HepG2 (cell line): ENCODE measurements around the gene SERINC2. TPM values are rescaled to one million over a fixed set of nuclear protein-coding genes. Genes with fewer than 3 reads are reported as not detected.

Experiments used
- ATAC-seq: fragments of 200-7000 bp; cut with Tn5 transposase; 3 replicates; pipeline ENCODE4 v1.9.1; 2020; ENCODE audit warnings: mild to moderate bottlenecking, moderate library complexity
- BruUV-seq: library from RNA; stranded (reverse); fragments of 400-500 nt; replicated peaks from 2 replicates; lab custom pipeline; 2021; lab: Mats Ljungman, UMichigan
- CTCF ChIA-PET: fragments of 300-600 bp; formaldehyde crosslinking; extraction: SDS; loops from one replicate; lab custom pipeline; 2021; ENCODE audit warnings: low total read pairs, inconsistent platforms, low intra/inter-chr PET ratio; lab: Yijun Ruan, JAX
- POLR2A ChIA-PET: fragments of 350-600 bp; sonication (Branson Sonifier 250); formaldehyde crosslinking; loops from one replicate; lab custom pipeline; 2020; ENCODE audit warnings: antibody characterized with exemption, inconsistent platforms; lab: Yijun Ruan, JAX
- DNase-seq: peaks from one replicate; pipeline ENCODE4 v3.0.0-alpha.2; 2015; ENCODE audit warnings: low spot score
- FAIRE-seq: peaks from 3 replicates; lab custom pipeline; 2011; peaks lifted over from hg19 to GRCh38; lab: Jason Lieb, UNC
- H2AFZ ChIP-seq: one replicate; pipeline ENCODE4 v1.6.1; 2011; ENCODE audit warnings: low read length, inconsistent platforms
- H3K27ac ChIP-seq: fragments of 300-600 bp; 3 replicates; pipeline ENCODE4 v1.8.0; 2011; ENCODE audit warnings: mixed run types, mild to moderate bottlenecking, mixed read lengths, low read length, inconsistent platforms; ENCODE audit not compliant: insufficient read depth; ENCODE audit errors: extremely low read length
- H3K27me3 ChIP-seq, 2 experiments: fragments of 200-600 bp in 1 of 2; 2 replicates in 1 of 2; 3 replicates in 1 of 2; pipeline versions ENCODE4 v1.6.0 to v1.8.0; 2011; ENCODE audit warnings: low read length in 2 of 2, mild to moderate bottlenecking in 2 of 2, moderate library complexity in 2 of 2, inconsistent platforms in 1 of 2; ENCODE audit not compliant: insufficient read depth in 2 of 2, control insufficient read depth in 1 of 2
- H3K36me3 ChIP-seq, 2 experiments: fragments of 200-600 bp in 1 of 2; replicated peaks in 1 of 2; 2 replicates in 1 of 2; 3 replicates in 1 of 2; pipeline versions ENCODE4 v1.5.1 to v1.8.0; 2011; ENCODE audit warnings: low read length in 2 of 2, inconsistent platforms in 1 of 2; ENCODE audit not compliant: insufficient read depth in 2 of 2, control insufficient read depth in 1 of 2
- H3K4me1 ChIP-seq: 2 replicates; pipeline ENCODE4 v1.5.1; 2012; ENCODE audit warnings: low read length, inconsistent platforms; ENCODE audit not compliant: insufficient read depth
- H3K4me2 ChIP-seq: 2 replicates; pipeline ENCODE4 v1.6.0; 2011; ENCODE audit warnings: low read depth, low read length, inconsistent platforms
- H3K4me3 ChIP-seq, 3 experiments: fragments of 200-600 bp in 1 of 3; sonication (generic), shearing (Covaris generic) in 1 of 3; replicated peaks in 1 of 3; 2 replicates each; pipeline ENCODE4 v1.5.1; 2011 to 2016; ENCODE audit warnings: low read length in 3 of 3, inconsistent platforms in 2 of 3, low read depth in 2 of 3, mild to moderate bottlenecking in 2 of 3, control low read depth in 1 of 3, mixed read lengths in 1 of 3; ENCODE audit not compliant: insufficient read depth in 1 of 3
- H3K79me2 ChIP-seq: one replicate; pipeline ENCODE4 v1.6.1; 2011; ENCODE audit warnings: low read length, inconsistent platforms; ENCODE audit not compliant: insufficient read depth
- H3K9ac ChIP-seq: 2 replicates; pipeline ENCODE4 v1.6.0; 2011; ENCODE audit warnings: mild to moderate bottlenecking, low read depth, low read length, inconsistent platforms; ENCODE audit not compliant: insufficient read depth
- H3K9me3 ChIP-seq: 2 replicates; pipeline ENCODE4 v1.5.1; 2012; ENCODE audit warnings: mild to moderate bottlenecking, low read length
- H4K20me1 ChIP-seq: 2 replicates; pipeline ENCODE4 v1.6.0; 2011; ENCODE audit warnings: inconsistent platforms, mild to moderate bottlenecking, low read length, moderate library complexity; ENCODE audit not compliant: insufficient read depth
- ARHGAP35 ChIP-seq: sonication (generic); formaldehyde crosslinking; IDR thresholded peaks from 2 replicates; pipeline ENCODE4 v1.9.0; 2022; ENCODE audit warnings: mild to moderate bottlenecking, inconsistent platforms, moderate library complexity, missing genetic modification reagents, borderline replicate concordance
- MED1 ChIP-seq: sonication (generic); formaldehyde crosslinking; IDR thresholded peaks from 2 replicates; pipeline ENCODE4 v1.4.0; 2020; ENCODE audit warnings: missing genetic modification reagents
- RFXANK ChIP-seq: IDR thresholded peaks from 2 replicates; pipeline ENCODE4 v1.6.1; 2016
- SAP130 ChIP-seq: IDR thresholded peaks from 2 replicates; pipeline ENCODE4 v1.6.1; 2016; ENCODE audit warnings: low read depth
- TEAD3 ChIP-seq: optimal IDR thresholded peaks from 2 replicates; pipeline ENCODE3; 2016; ENCODE audit warnings: borderline replicate concordance
- TFE3 ChIP-seq: IDR thresholded peaks from 2 replicates; pipeline ENCODE4 v1.6.1; 2016
- USF2 ChIP-seq, 2 experiments: sonication (generic) in 1 of 2; formaldehyde crosslinking in 1 of 2; IDR thresholded peaks; 2 replicates each; pipeline versions ENCODE4 v1.5.1 to v1.6.1; 2011 to 2020; ENCODE audit warnings: borderline replicate concordance in 1 of 2, low read depth in 1 of 2, low read length in 1 of 2, mild to moderate bottlenecking in 1 of 2, missing genetic modification reagents in 1 of 2, moderate library complexity in 1 of 2
- ZNF362 ChIP-seq: sonication (generic); formaldehyde crosslinking; IDR thresholded peaks from 2 replicates; pipeline ENCODE4 v1.4.0; 2020; ENCODE audit warnings: missing genetic modification reagents, mild to moderate bottlenecking, borderline replicate concordance
- WGBS: methylation state at CpG from one replicate; pipeline ENCODE4 v1.1.6; 2017; ENCODE audit warnings: low lambda C conversion rate; 5-methylcytosine and 5-hydroxymethylcytosine counted together
- in situ Hi-C: cut with HindIII; loops from 2 replicates; pipeline ENCODE4 v1.10.0; 2017; ENCODE audit warnings: low pct_unique_long_range_greater_than_20kb; ENCODE audit not compliant: extremely low pct_ligation_motif_present
- intact Hi-C: fragments of 100-400 bp; cut with micrococcal nuclease; formaldehyde crosslinking; loops from one replicate; pipeline ENCODE4 v1.10.0; 2022; ENCODE audit not compliant: unreplicated experiment
- polyA plus RNA-seq, 8 experiments: library from polyadenylated mRNA; depleted of rRNA in 3 of 8; stranded (reverse) in 7 of 8; unstranded in 1 of 8; fragments of >200 nt; fragmentation: Illumina TruSeq in 4 of 8; extraction: Trizol in 4 of 8; gene quantifications; 2 replicates each; pipeline versions ENCODE4 v1.2.1 to v1.2.3, GENCODE V29; 2011 to 2016; ENCODE audit warnings: low read depth in 4 of 8, missing spikeins in 1 of 8, mixed read lengths in 1 of 8; ENCODE audit not compliant: insufficient read depth in 1 of 8
- total RNA-seq, 5 experiments: library from RNA; depleted of rRNA; stranded (reverse); fragments of >200 nt; fragmentation: Illumina TruSeq; extraction: Trizol; gene quantifications; 2 replicates each; pipeline ENCODE4 v1.2.3, GENCODE V29; 2016; ENCODE audit warnings: low read depth in 1 of 5

SERINC2 gene
- total and polyA plus RNA-seq, 2 of the 13 experiments (the other 11 are each of a cell fraction or from before 2014, with no cell fraction given) = 4.8 to 126 TPM

- intact Hi-C loops (no loop called here), in situ Hi-C loops (no loop called here)
- H3K9me3 ChIP-seq = no peaks in the 10 kb centered on the region
- H4K20me1 ChIP-seq = no peaks in the 10 kb centered on the region; the same call in 1 of the 2 replicates
- H3K4me1 ChIP-seq = peaks cover 80% of the 10 kb centered on the region
- CTCF ChIA-PET = no interaction called here
- DNase-seq (no peak), ATAC-seq (no peak), FAIRE-seq (no peak)
- WGBS = no CpG with 5 or more reads among the region's 2 CpGs
- H3K27me3 ChIP-seq = peaks cover 2 to 18% of the 10 kb centered on the region in 2 experiments; a peak in 2 of 5 replicates
- H3K4me2 ChIP-seq = peak overlapping the region; percentile 90; the same call in 1 of the 2 replicates
- peaks cover 25% of the 10 kb centered on the region for H3K79me2 ChIP-seq
- no peak overlapping the region for H2AFZ ChIP-seq
- peak overlapping the region in 2 of 3 experiments; percentile 2 to 88; a peak in 4 of 6 replicates for H3K4me3 ChIP-seq
- TF ChIP-seq SAP130 (CRISPR knock-in tag) (0 out of 2 replicates have a peak, but pooled peaks have one; percentile 5), TFE3 (CRISPR knock-in tag) (no peak)
- peak overlapping the region; percentile 5; the same call in 1 of the 2 replicates for H3K9ac ChIP-seq
- H3K27ac ChIP-seq = peak overlapping the region; percentile 70
- POLR2A ChIA-PET = interaction anchor here (0.6 kb wide), 1 partner anchor 15 kb away, joined by 3 read pairs; no protein-coding TSS in a partner anchor
- no TSS peak for BruUV-seq
- H3K36me3 ChIP-seq = no peaks in the 10 kb centered on the region; a peak in 1 of 5 replicates
Observed at GRCh38 chr1:31415658-31416057, 2.6 kb downstream of the SERINC2 start.

GRCh38 chr1:31416101-31416736 is 3.2 kb downstream of the SERINC2 start:
- Histone ChIP-seq H3K9me3 (no peaks in the 10 kb centered on the region), H3K27me3 (peaks cover 0 to 12% of the 10 kb centered on the region in 2 experiments; a peak in 1 of 5 replicates), H3K36me3 (no peaks in the 10 kb centered on the region; a peak in 1 of 5 replicates), H3K79me2 (peaks cover 25% of the 10 kb centered on the region), H3K4me3 (peak overlapping the region in 1 of 3 experiments; percentile 88; a peak in 1 of 6 replicates), H3K4me2 (peak overlapping the region; percentile 90; the same call in 1 of the 2 replicates), H2AFZ (no peak overlapping the region), H3K9ac (peak overlapping the region; percentile 23; the same call in 1 of the 2 replicates), H3K4me1 (peaks cover 80% of the 10 kb centered on the region), H4K20me1 (peaks cover 4% of the 10 kb centered on the region; the same call in 1 of the 2 replicates), H3K27ac (peak overlapping the region; percentile 70)
- BruUV-seq = no TSS peak
- 78% methylated on average over 6 of the region's 7 CpGs for WGBS
- CTCF ChIA-PET = no interaction called here
- peak; percentile 15 for FAIRE-seq
- in situ Hi-C loops = no loop called here
- POLR2A ChIA-PET = no interaction called here
- intact Hi-C loops = no loop called here
- ATAC-seq = no peak
- no peak for DNase-seq
- TF ChIP-seq USF2 (IDR thresholded peaks at IDR 0.05; ENCODE audit: low read depth, low read length) (no peak), USF2 (CRISPR knock-in tag; IDR thresholded peaks at IDR 0.05; ENCODE audit: borderline replicate concordance) (no peak), ARHGAP35 (CRISPR knock-in tag) (no peak), MED1 (CRISPR knock-in tag) (0 out of 2 replicates have a peak, but pooled peaks have one; percentile 31), RFXANK (CRISPR knock-in tag) (no peak), TEAD3 (CRISPR knock-in tag) (peak; percentile 36), ZNF362 (CRISPR knock-in tag) (no peak)
